MM.1S (cell line): ENCODE measurements around the gene RIIAD1.

Experiments
- EZH2phosphoT487 ChIP-seq: fragments of 300-600 bp; sonication (generic); IDR thresholded peaks from 2 replicates; pipeline ENCODE4 v1.6.1; 2018; ENCODE audit warnings: antibody characterized with exemption, low read length
- TF ChIP-seq, protein P1 (sequence below): fragments of 300-600 bp; sonication (generic); IDR thresholded peaks from 2 replicates; pipeline ENCODE4 v1.5.1; 2016; ENCODE audit warnings: antibody characterized with exemption, low read length, mixed read lengths

DNA sequence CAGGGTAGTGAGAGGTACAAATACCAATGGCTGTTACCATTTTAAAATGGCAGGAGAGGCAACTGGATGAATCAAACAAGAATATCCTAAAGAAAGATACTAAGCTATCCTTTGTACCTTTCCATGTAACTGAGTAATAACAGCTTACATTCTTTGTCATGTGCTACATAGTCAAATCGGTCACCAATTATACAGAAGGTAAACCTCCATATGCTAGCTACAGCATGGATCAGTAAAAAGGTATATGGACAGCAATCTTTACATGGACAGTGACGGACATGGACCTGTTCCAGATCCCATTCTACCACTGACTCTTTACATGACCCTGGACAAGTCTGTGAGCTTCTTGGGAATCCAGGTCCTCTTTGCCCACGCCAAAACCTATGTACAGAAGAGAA, 55.3 kb downstream of the RIIAD1 start:
- TF ChIP-seq, protein P1, sequence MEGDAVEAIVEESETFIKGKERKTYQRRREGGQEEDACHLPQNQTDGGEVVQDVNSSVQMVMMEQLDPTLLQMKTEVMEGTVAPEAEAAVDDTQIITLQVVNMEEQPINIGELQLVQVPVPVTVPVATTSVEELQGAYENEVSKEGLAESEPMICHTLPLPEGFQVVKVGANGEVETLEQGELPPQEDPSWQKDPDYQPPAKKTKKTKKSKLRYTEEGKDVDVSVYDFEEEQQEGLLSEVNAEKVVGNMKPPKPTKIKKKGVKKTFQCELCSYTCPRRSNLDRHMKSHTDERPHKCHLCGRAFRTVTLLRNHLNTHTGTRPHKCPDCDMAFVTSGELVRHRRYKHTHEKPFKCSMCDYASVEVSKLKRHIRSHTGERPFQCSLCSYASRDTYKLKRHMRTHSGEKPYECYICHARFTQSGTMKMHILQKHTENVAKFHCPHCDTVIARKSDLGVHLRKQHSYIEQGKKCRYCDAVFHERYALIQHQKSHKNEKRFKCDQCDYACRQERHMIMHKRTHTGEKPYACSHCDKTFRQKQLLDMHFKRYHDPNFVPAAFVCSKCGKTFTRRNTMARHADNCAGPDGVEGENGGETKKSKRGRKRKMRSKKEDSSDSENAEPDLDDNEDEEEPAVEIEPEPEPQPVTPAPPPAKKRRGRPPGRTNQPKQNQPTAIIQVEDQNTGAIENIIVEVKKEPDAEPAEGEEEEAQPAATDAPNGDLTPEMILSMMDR, result no peak
- TF ChIP-seq EZH2phosphoT487, result no peak
